Measurements from ENCODE around the gene BABAM2.

BABAM2 gene

GRCh38 chr2:28053597-28053996, 163.1 kb downstream of the BABAM2 start:
- H3K27ac ChIP-seq (ENCODE audit: low read length), result no peak overlapping the region
- no peak overlapping the region for H3K4me3 ChIP-seq (ENCODE audit: low read depth in 1 of 2, low read length in 2 of 2)
- H3K4me1 ChIP-seq (ENCODE audit: control insufficient read depth in 1 of 2, insufficient read depth in 2 of 2, low read length in 2 of 2), result no peaks in the 10 kb centered on the region
- H3K27me3 ChIP-seq (ENCODE audit: low read depth, low read length), result no peaks in the 10 kb centered on the region
- no peaks in the 10 kb centered on the region for H3K9me3 ChIP-seq (ENCODE audit: control insufficient read depth in 1 of 2, low read length in 2 of 2)
- no peaks in the 10 kb centered on the region for H3K36me3 ChIP-seq (ENCODE audit: control insufficient read depth in 1 of 2, insufficient read depth in 2 of 2, low read length in 2 of 2)

GRCh38 chr2:28054916-28055315, 164.4 kb downstream of the BABAM2 start:
- no peak overlapping the region for H3K4me3 ChIP-seq (ENCODE audit: low read depth in 1 of 2, low read length in 2 of 2)
- no peaks in the 10 kb centered on the region for H3K36me3 ChIP-seq (ENCODE audit: control insufficient read depth in 1 of 2, insufficient read depth in 2 of 2, low read length in 2 of 2)
- no peaks in the 10 kb centered on the region for H3K9me3 ChIP-seq (ENCODE audit: control insufficient read depth in 1 of 2, low read length in 2 of 2)
- no peaks in the 10 kb centered on the region for H3K4me1 ChIP-seq (ENCODE audit: control insufficient read depth in 1 of 2, insufficient read depth in 2 of 2, low read length in 2 of 2)
- H3K27ac ChIP-seq (ENCODE audit: low read length), result no peak overlapping the region
- no peaks in the 10 kb centered on the region for H3K27me3 ChIP-seq (ENCODE audit: low read depth, low read length)

GRCh38 chr2:28055325-28055970, 164.9 kb downstream of the BABAM2 start:
- no peak overlapping the region for H3K27ac ChIP-seq (ENCODE audit: low read length)

GRCh38 chr2:28058791-28059190, 168.3 kb downstream of the BABAM2 start:
- H3K4me1 ChIP-seq (ENCODE audit: control insufficient read depth in 1 of 2, insufficient read depth in 2 of 2, low read length in 2 of 2), result no peaks in the 10 kb centered on the region
- no peaks in the 10 kb centered on the region for H3K36me3 ChIP-seq (ENCODE audit: control insufficient read depth in 1 of 2, insufficient read depth in 2 of 2, low read length in 2 of 2)
- H3K27ac ChIP-seq (ENCODE audit: low read length), result no peak overlapping the region
- no peaks in the 10 kb centered on the region for H3K9me3 ChIP-seq (ENCODE audit: control insufficient read depth in 1 of 2, low read length in 2 of 2)
- H3K4me3 ChIP-seq (ENCODE audit: low read depth in 1 of 2, low read length in 2 of 2), result no peak overlapping the region
- no peaks in the 10 kb centered on the region for H3K27me3 ChIP-seq (ENCODE audit: low read depth, low read length)

More at GRCh38 chr2:28055325-28055970, 164.9 kb downstream of the BABAM2 start:
- no peaks in the 10 kb centered on the region for H3K36me3 ChIP-seq (ENCODE audit: control insufficient read depth in 1 of 2, insufficient read depth in 2 of 2, low read length in 2 of 2)
- H3K27me3 ChIP-seq (ENCODE audit: low read depth, low read length), result no peaks in the 10 kb centered on the region
- no peak overlapping the region for H3K4me3 ChIP-seq (ENCODE audit: low read depth in 1 of 2, low read length in 2 of 2)
- no peaks in the 10 kb centered on the region for H3K4me1 ChIP-seq (ENCODE audit: control insufficient read depth in 1 of 2, insufficient read depth in 2 of 2, low read length in 2 of 2)
- H3K9me3 ChIP-seq (ENCODE audit: control insufficient read depth in 1 of 2, low read length in 2 of 2), result no peaks in the 10 kb centered on the region

GRCh38 chr2:28062867-28063266, 172.3 kb downstream of the BABAM2 start:
- no peaks in the 10 kb centered on the region for H3K27me3 ChIP-seq (ENCODE audit: low read depth, low read length)
- no peaks in the 10 kb centered on the region for H3K9me3 ChIP-seq (ENCODE audit: control insufficient read depth in 1 of 2, low read length in 2 of 2)
- H3K4me1 ChIP-seq (ENCODE audit: control insufficient read depth in 1 of 2, insufficient read depth in 2 of 2, low read length in 2 of 2), result no peaks in the 10 kb centered on the region
- H3K27ac ChIP-seq (ENCODE audit: low read length), result no peak overlapping the region
- H3K4me3 ChIP-seq (ENCODE audit: low read depth in 1 of 2, low read length in 2 of 2), result no peak overlapping the region
- no peaks in the 10 kb centered on the region for H3K36me3 ChIP-seq (ENCODE audit: control insufficient read depth in 1 of 2, insufficient read depth in 2 of 2, low read length in 2 of 2)

GRCh38 chr2:28063492-28063962, 173.0 kb downstream of the BABAM2 start:
- H3K4me3 ChIP-seq (ENCODE audit: low read depth in 1 of 2, low read length in 2 of 2), result no peak overlapping the region
- no peaks in the 10 kb centered on the region for H3K4me1 ChIP-seq (ENCODE audit: control insufficient read depth in 1 of 2, insufficient read depth in 2 of 2, low read length in 2 of 2)
- H3K27ac ChIP-seq (ENCODE audit: low read length), result no peak overlapping the region
- H3K27me3 ChIP-seq (ENCODE audit: low read depth, low read length), result no peaks in the 10 kb centered on the region
- H3K9me3 ChIP-seq (ENCODE audit: control insufficient read depth in 1 of 2, low read length in 2 of 2), result no peaks in the 10 kb centered on the region
- no peaks in the 10 kb centered on the region for H3K36me3 ChIP-seq (ENCODE audit: control insufficient read depth in 1 of 2, insufficient read depth in 2 of 2, low read length in 2 of 2)

GRCh38 chr2:28067602-28068001, 177.1 kb downstream of the BABAM2 start:
- Histone ChIP-seq H3K4me1 (ENCODE audit: control insufficient read depth in 1 of 2, insufficient read depth in 2 of 2, low read length in 2 of 2) (no peaks in the 10 kb centered on the region), H3K36me3 (ENCODE audit: control insufficient read depth in 1 of 2, insufficient read depth in 2 of 2, low read length in 2 of 2) (no peaks in the 10 kb centered on the region), H3K9me3 (ENCODE audit: control insufficient read depth in 1 of 2, low read length in 2 of 2) (no peaks in the 10 kb centered on the region), H3K27ac (ENCODE audit: low read length) (no peak overlapping the region), H3K27me3 (ENCODE audit: low read depth, low read length) (no peaks in the 10 kb centered on the region), H3K4me3 (ENCODE audit: low read depth in 1 of 2, low read length in 2 of 2) (no peak overlapping the region)

GRCh38 chr2:28068088-28068487, 177.6 kb downstream of the BABAM2 start:
- Histone ChIP-seq H3K27ac (ENCODE audit: low read length) (no peak overlapping the region), H3K4me3 (ENCODE audit: low read depth in 1 of 2, low read length in 2 of 2) (no peak overlapping the region), H3K4me1 (ENCODE audit: control insufficient read depth in 1 of 2, insufficient read depth in 2 of 2, low read length in 2 of 2) (no peaks in the 10 kb centered on the region), H3K9me3 (ENCODE audit: control insufficient read depth in 1 of 2, low read length in 2 of 2) (no peaks in the 10 kb centered on the region), H3K27me3 (ENCODE audit: low read depth, low read length) (no peaks in the 10 kb centered on the region), H3K36me3 (ENCODE audit: control insufficient read depth in 1 of 2, insufficient read depth in 2 of 2, low read length in 2 of 2) (no peaks in the 10 kb centered on the region)

- H3K27ac ChIP-seq (ENCODE audit: low read length), result no peak overlapping the region
- H3K4me1 ChIP-seq (ENCODE audit: control insufficient read depth in 1 of 2, insufficient read depth in 2 of 2, low read length in 2 of 2), result no peaks in the 10 kb centered on the region
- no peaks in the 10 kb centered on the region for H3K27me3 ChIP-seq (ENCODE audit: low read depth, low read length)
- no peaks in the 10 kb centered on the region for H3K36me3 ChIP-seq (ENCODE audit: control insufficient read depth in 1 of 2, insufficient read depth in 2 of 2, low read length in 2 of 2)
- H3K4me3 ChIP-seq (ENCODE audit: low read depth in 1 of 2, low read length in 2 of 2), result no peak overlapping the region
- no peaks in the 10 kb centered on the region for H3K9me3 ChIP-seq (ENCODE audit: control insufficient read depth in 1 of 2, low read length in 2 of 2)
These were observed 178.0 kb downstream of the BABAM2 start for GRCh38 chr2:28068527-28068926.

GRCh38 chr2:28071221-28071620, 180.7 kb downstream of the BABAM2 start:
- Histone ChIP-seq H3K4me3 (ENCODE audit: low read depth in 1 of 2, low read length in 2 of 2) (no peak overlapping the region), H3K27ac (ENCODE audit: low read length) (no peak overlapping the region), H3K36me3 (ENCODE audit: control insufficient read depth in 1 of 2, insufficient read depth in 2 of 2, low read length in 2 of 2) (no peaks in the 10 kb centered on the region), H3K27me3 (ENCODE audit: low read depth, low read length) (no peaks in the 10 kb centered on the region), H3K4me1 (ENCODE audit: control insufficient read depth in 1 of 2, insufficient read depth in 2 of 2, low read length in 2 of 2) (no peaks in the 10 kb centered on the region), H3K9me3 (ENCODE audit: control insufficient read depth in 1 of 2, low read length in 2 of 2) (no peaks in the 10 kb centered on the region)

- Histone ChIP-seq H3K4me1 (ENCODE audit: control insufficient read depth in 1 of 2, insufficient read depth in 2 of 2, low read length in 2 of 2) (no peaks in the 10 kb centered on the region), H3K4me3 (ENCODE audit: low read depth in 1 of 2, low read length in 2 of 2) (no peak overlapping the region), H3K27ac (ENCODE audit: low read length) (no peak overlapping the region), H3K27me3 (ENCODE audit: low read depth, low read length) (no peaks in the 10 kb centered on the region), H3K9me3 (ENCODE audit: control insufficient read depth in 1 of 2, low read length in 2 of 2) (no peaks in the 10 kb centered on the region), H3K36me3 (ENCODE audit: control insufficient read depth in 1 of 2, insufficient read depth in 2 of 2, low read length in 2 of 2) (no peaks in the 10 kb centered on the region)
These were observed 183.6 kb downstream of the BABAM2 start for GRCh38 chr2:28074137-28074536.

- no peak overlapping the region for H3K4me3 ChIP-seq (ENCODE audit: low read depth in 1 of 2, low read length in 2 of 2)
These were observed 190.4 kb downstream of the BABAM2 start for GRCh38 chr2:28080911-28081310.

More at GRCh38 chr2:28080911-28081310, 190.4 kb downstream of the BABAM2 start:
- Histone ChIP-seq H3K4me1 (ENCODE audit: control insufficient read depth in 1 of 2, insufficient read depth in 2 of 2, low read length in 2 of 2) (peaks cover 0 to 6% of the 10 kb centered on the region in 2 donors), H3K36me3 (ENCODE audit: control insufficient read depth in 1 of 2, insufficient read depth in 2 of 2, low read length in 2 of 2) (no peaks in the 10 kb centered on the region), H3K27me3 (ENCODE audit: low read depth, low read length) (no peaks in the 10 kb centered on the region), H3K9me3 (ENCODE audit: control insufficient read depth in 1 of 2, low read length in 2 of 2) (no peaks in the 10 kb centered on the region), H3K27ac (ENCODE audit: low read length) (peak overlapping the region; percentile 29)

Measured in muscle layer of duodenum (tissue), 2 donors.